NCI-H2227 (cell line): ENCODE results near the gene TMUB1.

Experiments
- DNase-seq: peaks from one replicate; lab custom pipeline; 2025; ENCODE audit not compliant: unreplicated experiment; lab: John Stamatoyannopoulos, UW

The TMUB1 gene

GRCh38 chr7:151071032-151071866 is 12.0 kb downstream of the TMUB1 start:
- DNase-seq = no peak

- no peak for DNase-seq
These were observed 12.7 kb downstream of the TMUB1 start for GRCh38 chr7:151070574-151070960.

DNA sequence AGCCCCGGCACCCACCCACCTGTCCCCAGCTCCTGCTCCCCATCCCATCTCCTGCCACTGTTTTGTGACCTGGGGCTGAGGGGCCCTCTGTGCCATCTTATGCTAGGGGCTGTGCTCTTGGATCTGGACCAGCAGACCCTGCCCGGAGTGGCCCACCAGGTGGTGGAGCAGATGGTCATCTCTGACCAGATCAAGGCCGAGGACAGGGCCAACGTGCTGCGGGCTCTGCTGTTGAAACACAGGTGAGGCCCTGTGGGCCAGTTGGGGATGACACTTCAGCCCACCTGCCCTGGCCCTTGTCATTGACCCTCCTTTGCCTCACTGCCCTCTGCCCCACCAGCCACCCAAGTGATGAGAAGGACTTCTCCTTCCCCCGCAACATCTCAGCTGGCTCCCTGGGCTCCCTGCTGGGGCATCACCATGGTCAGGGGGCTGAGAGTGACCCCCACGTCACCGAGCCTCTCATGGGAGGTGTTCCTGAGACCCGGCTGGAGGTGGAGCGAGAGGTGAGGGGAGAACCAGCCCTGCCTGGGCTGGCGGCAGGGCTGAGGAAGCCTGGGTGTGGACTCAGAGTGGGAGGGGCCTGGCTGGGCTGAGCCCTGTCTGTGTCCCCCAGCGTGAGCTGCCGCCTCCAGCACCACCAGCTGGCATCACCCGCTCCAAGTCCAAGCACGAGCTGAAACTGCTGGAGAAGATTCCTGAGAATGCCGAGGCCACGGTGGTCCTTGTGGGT is 13.3 kb downstream of the TMUB1 start:
- DNase-seq = no peak

- no peak for DNase-seq
These were observed 15.1 kb downstream of the TMUB1 start for GRCh38 chr7:151068069-151068773.

GRCh38 chr7:151066273-151066974 is 16.9 kb downstream of the TMUB1 start:
- no peak for DNase-seq

DNA sequence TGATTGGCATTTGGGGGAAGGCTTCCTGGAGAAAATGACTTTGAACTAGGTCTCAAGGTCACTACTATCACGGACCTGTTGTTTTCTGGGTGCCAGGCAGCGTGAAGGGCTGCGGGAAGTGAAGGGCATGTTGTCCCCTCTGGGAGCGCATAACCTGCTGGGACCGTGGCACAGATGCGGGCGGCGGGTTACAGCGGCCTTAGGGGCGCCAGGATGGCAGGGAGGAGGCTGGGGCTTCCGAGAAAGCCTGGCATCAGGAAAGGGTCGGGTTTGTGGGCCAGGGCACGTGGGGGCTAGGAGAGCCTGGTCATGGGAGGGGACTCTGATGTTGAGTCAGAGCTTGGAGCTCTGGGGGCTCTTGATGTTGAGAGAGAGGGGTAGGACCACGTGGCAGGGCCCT is 17.8 kb downstream of the TMUB1 start:
- DNase-seq = no peak

DNA sequence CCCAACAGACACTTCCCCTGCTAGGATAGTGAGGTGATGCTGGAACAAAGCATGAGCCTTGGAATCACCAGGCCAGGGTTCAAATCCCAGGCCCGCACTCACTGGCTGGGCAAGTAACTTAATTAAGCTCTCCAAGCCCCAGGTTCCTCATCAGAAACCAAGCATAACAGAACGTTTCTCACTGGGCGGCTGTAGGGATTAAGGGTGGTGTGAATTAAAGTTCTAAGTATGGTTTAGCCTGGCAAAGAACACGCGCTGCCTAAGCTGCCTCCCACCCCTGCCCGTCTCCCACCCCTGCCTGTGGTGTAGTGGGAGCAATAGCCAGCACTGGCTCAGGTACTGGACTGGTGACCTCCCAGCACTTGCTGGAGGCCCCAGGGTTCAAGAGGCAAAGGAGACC is 18.3 kb downstream of the TMUB1 start:
- DNase-seq = no peak

DNA sequence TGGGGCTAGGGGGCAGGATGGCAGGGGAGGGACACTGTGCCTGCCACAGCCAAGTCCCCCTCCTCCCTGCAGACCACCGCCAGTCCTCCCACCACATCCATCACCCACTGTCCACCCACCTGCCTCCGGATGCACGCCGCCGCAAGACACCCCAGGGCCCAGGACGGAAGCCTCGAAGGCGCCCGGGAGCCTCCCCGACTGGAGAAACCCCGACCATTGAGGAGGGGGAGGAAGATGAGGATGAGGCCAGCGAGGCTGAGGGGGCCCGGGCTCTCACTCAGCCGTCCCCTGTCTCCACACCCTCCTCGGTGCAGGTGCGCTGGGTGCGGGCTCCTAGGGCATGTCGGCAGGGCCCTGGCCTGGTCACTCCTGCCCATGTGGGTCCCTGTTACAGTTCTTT is 18.8 kb downstream of the TMUB1 start:
- DNase-seq = no peak

GRCh38 chr7:151063212-151063561 is 20.1 kb downstream of the TMUB1 start:
- DNase-seq = no peak

- peak; percentile 75 for DNase-seq
These were observed 20.7 kb downstream of the TMUB1 start for GRCh38 chr7:151062399-151063211.

GRCh38 chr7:151062111-151062398 is 21.2 kb downstream of the TMUB1 start:
- DNase-seq = no peak

DNA sequence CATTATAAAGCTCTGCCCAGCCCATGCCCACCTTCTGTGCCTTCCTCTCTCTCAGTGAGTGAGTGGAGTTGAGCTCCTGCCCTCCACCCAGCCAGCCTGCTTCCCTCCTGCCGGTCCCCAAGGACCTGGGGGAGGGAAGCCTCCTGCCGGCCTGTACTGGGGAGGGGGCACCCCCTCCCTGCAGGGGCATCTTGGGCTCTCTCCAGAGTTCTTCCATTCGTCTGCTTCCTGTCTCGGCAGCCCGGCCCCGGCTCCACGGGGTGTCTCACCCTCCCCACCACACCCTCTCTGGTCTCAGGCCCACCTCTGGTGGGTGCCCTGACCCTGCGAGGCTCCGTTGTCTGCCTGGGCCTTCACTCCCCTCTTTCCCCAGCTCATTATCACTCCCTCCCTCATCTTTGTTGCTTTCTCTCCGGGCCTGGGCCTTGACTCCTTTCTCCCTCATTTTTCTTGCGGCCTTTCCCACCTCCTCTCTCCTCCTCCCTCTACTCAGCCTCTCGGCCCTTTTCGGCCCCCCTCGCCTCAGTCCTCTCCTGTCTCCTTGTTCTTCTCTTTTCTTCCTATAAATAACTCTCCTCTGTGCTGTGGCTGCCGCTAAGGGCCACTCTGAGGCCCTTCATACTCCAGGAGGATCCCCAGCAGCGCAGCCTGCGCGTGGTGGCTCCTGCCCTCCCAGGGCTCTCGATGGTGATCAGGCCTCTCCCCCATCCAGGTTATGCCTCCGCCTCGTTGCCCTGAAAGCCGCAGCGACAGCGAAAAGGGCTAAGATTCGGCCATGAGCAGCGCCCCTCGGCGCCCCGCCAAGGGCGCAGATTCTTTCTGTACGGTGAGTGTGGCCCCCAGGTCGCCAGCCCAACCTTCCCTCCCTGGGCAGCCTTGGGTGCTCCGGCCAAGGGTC is 21.8 kb downstream of the TMUB1 start:
- no peak for DNase-seq

DNA sequence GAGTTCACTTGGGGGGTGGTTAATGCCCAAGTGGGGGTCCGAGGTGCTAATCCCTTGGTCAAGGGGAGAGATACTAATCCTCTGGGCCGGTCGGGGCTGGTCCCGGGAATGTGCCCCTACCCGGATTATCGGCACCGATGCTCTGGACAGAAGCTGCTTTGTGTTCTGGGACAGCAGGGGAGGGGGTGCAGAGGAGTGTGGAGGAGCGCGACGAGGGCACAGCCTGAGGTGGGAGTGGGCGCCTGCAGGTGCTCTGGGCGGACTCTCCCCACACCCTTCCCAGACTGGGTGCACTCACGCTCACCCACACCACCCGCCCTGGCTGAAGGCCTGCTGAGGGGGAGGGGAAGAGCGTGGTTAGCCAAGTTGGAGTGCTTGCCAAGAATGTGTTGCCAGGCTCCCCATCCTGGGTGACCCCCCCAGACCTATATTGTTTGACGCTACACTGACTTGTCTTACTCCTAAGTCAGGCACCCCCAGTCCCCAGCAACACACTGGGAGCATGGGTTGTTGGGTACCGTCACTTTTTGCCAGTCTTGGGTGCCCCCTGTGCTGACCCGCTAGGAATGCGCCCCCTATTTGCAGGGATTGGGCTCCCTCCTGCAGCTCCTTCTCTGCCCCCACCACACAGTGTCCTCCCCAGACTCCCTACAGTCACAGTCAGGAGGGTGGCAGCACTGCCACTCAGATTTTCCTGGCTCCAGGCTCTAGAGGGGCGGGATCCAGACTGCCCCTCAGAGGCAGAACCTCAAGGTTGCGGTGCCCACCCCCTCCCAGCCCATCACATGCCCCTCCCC is 22.7 kb downstream of the TMUB1 start:
- DNase-seq = peak; percentile 37

DNA sequence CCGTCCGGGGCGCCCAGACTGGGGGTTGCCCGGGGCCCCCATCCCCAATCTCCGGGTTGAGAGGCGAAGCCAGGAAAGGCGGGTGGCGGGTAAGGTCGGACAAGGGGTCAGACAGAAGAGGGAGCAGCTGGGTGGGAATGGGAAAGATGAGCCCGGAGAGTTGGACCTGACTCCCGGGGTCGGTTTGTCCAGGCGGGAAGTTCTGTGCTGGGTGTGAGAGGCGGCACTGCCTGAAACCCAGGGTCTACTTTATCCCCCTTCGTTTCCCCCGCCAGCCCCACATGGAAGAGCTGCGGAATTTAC is 23.2 kb downstream of the TMUB1 start:
- no peak for DNase-seq

DNA sequence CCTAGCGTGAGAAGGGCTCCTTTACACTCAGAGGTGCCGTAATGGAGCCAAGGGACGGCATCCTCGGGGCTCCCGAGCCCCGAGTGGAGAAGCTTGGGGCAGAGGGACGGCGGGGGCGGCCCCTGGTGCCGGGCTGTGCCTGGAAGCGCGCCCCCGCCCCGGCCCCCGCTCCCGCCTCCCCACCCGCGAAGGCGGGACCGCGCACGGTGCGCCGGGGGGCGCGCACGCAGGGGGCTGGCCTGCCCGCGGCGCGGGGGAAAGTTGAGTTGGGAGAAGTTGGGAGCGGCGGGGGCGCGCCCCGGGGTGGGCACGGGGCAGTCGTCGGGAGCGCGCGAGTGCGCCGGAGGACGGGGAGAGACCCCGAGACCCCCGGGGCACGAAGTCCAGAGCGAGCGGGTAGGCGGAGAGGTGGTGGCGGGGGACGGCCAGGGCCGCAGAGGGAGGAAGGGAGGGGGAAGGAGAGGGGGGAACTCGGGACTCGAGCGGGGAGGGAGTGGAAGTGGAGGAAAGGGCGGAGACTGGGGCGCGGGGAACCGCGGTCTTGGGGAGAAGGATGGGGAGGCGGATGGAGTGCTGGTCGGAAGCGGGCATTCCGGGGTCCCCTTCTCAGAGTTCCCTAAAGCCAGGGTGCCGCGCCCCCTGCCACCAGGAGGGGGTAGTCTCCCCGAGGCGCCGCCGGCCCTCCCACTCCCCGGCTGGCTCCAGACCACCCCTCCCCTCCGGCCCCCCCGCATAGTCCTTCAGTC is 23.8 kb downstream of the TMUB1 start, which contains the start of gene SLC4A2:
Gene SLC4A2, plus strand, starts transcription at position 223 of the 746 bp plus-strand sequence. CDS start 2,399 bp downstream, outside the sequence.
- DNase-seq = peak; percentile 89

DNA sequence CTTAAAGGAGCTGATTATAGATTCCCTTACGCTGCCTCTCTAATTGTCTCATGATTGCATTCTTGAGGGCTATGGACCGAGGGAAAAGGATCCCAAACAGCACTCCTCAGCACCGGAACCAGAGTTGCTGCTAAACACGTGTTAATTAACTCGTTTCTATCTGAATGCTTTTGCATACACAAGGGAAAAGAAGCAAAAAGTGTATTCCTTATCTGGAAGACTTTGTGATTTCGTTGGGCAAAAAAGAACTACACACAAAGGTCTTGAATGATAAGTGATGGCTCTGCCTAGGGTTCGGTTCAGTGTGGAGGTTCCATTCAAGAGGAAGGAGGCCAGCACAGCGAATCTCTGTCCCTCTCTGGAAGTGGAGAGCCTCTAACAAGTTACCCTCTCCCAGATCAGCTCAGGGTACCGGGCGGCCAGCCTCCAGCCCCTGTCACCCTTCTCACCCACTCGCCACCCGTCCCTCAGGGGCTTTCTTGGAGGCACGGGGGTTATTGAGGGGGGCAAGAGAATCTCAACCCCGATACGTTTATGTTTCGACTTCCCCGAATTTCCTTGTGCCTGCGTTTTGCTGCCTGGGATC is 24.4 kb downstream of the TMUB1 start:
- peak; percentile 42 for DNase-seq

DNA sequence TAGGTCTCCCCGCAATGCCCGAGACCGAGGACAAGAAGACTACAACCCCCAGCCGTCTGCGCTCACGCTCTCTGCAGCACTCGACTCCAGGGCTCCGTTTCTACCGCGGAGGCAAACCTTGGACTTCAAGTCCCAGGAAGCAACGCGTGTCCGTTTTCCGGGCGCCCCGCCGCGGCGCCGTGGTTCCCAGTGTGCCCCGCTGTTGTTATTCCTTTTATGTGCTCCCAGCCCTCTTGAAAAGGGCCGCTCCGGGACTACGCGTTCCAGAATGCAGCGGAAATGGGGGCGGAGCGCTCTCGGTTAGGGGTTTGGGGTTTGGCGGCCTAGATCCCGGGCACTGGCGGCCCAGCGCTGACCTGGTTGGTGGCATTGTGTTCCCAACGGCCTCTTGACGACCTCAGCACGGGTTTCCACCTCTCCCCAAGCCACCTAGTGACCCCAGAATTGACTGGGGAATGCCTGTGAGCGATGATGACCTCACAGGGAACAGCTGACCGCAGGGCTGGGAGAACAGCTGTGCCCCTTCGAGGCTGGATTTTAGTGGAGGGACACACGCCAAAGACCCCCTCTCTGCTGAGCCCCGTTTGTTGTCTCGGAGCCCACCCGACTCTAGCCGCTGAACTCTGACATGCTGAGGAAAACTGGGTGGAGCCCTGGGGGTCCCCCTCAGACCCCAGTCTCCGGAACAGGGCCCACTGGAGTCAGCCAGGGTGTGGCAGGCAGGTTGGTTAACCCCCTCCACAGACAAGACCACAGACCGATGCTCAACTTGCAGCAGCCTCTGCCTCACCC is 25.1 kb downstream of the TMUB1 start:
- peak; percentile 100 for DNase-seq
